T-helper 1 cell treated with Interleukin-12 subunit alpha and Interleukin-12 subunit beta and Interleukin-4 antibody, amounts not matched to agents 30 μg/mL and 1 μg/mL, for 36 hours (primary cell): Measurements from ENCODE around the gene GTPBP8.

ENCODE experiments used
- H3K27ac Mint-ChIP-seq: one replicate; pipeline ENCODE4 v1.8.0; 2021; ENCODE audit warnings: mild to moderate bottlenecking, mixed read lengths
- H3K27me3 Mint-ChIP-seq: one replicate; pipeline ENCODE4 v1.8.0; 2021; ENCODE audit warnings: low read depth, mixed read lengths
- H3K36me3 Mint-ChIP-seq: one replicate; pipeline ENCODE4 v1.8.0; 2021; ENCODE audit warnings: low read depth, mixed read lengths
- H3K4me1 Mint-ChIP-seq: one replicate; pipeline ENCODE4 v1.8.0; 2021; ENCODE audit warnings: low read depth, mixed read lengths
- H3K4me3 Mint-ChIP-seq: one replicate; pipeline ENCODE4 v1.8.0; 2021; ENCODE audit warnings: mild to moderate bottlenecking, moderate library complexity, mixed read lengths
- H3K9me3 Mint-ChIP-seq: one replicate; pipeline ENCODE4 v1.8.0; 2021; ENCODE audit warnings: mixed read lengths

Gene GTPBP8

DNA sequence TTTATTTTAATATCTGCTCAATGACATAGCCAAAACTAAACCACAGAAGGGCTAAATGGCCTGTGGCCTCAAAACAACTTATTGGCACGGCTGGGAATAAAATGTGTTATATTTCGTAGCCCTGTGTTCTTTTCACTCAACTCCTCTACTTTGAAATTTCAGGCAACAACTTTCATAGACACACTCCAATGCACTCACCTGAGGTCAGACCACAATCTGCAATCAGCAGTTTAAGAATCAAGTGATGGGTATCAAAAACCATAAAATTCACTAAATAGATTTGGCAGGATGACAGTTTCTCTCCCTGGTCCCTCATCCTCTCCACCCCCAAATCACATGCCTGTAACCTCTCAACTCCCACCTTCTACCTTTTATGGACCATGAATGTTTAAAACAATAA lies 13.8 kb upstream of the GTPBP8 start:
- Mint-ChIP-seq H3K9me3 (no peaks in the 10 kb centered on the region), H3K36me3 (peaks cover 8% of the 10 kb centered on the region), H3K27me3 (no peaks in the 10 kb centered on the region), H3K27ac (peak overlapping the region; percentile 20), H3K4me3 (peak overlapping the region; percentile 25), H3K4me1 (peaks cover 55% of the 10 kb centered on the region)

DNA sequence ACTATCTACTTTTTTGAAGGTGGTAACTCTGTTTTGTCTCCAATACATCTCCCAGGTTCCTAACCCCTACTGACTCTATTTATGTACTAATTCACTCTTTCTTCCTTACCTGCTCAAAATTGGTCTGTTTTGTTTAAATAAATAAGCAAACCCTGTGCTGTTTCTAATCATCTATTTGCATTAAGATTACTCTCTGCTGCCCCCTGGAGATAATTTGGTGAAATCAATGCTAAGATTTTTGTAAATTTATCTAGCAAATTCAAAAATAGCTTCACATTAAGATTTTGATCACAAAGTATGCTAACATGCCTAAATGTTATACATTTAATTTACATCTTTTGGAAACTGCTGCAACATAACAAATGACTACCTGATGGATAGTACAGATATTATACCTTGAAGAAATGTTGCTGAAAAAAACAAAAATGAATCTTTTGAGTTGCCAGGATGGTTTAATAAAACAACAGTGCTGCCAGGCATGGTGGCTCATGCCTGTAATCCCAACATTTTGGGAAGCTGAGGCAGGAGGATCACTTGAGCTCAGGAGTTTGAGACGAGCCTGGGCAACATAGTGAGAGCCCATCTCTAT lies 11.4 kb upstream of the GTPBP8 start:
- peaks cover 49% of the 10 kb centered on the region for H3K4me1 Mint-ChIP-seq
- peaks cover 8% of the 10 kb centered on the region for H3K36me3 Mint-ChIP-seq
- no peak overlapping the region for H3K27ac Mint-ChIP-seq
- no peak overlapping the region for H3K4me3 Mint-ChIP-seq
- no peaks in the 10 kb centered on the region for H3K27me3 Mint-ChIP-seq
- H3K9me3 Mint-ChIP-seq, result no peaks in the 10 kb centered on the region

DNA sequence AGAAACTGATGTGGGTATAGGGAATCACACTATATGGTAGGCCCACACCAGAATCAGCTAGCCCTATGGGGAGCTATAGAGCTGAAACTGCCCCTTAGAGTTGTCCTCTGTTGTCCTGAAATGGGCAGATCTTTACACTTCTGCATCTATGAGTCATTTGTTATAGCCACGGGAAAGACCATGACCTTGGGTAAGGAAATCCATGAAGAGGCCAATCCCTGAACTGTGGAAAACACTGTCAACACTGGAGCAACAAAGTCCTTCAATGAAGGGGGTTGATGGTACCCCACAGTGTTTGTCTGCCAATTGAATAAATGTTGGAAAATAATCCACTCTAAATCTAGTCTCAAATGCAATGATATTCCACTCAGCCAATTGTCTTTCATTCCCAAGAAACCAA lies 10.7 kb upstream of the GTPBP8 start:
- Mint-ChIP-seq H3K9me3 (no peaks in the 10 kb centered on the region), H3K4me1 (peaks cover 49% of the 10 kb centered on the region), H3K27me3 (no peaks in the 10 kb centered on the region), H3K4me3 (no peak overlapping the region), H3K27ac (no peak overlapping the region), H3K36me3 (peaks cover 8% of the 10 kb centered on the region)

DNA sequence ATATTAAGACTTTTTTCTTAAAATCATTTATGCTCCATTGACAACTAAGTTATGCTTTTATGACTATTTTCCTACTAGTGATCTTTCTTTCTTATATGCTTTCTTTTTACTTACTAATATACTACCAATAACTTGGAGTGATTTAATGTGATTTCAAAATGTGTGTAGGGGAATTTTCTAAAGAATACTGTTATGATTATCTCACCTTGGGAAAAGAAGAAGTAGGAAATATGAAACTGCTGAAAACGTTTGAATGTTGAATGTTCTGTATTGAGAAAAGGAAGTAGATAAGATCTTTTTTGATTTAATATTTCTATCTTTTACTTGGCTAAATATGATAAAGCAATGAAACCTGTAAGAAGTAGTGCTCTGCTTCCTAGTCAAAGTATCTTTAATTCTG lies 8.1 kb upstream of the GTPBP8 start:
- peaks cover 45% of the 10 kb centered on the region for H3K4me1 Mint-ChIP-seq

DNA sequence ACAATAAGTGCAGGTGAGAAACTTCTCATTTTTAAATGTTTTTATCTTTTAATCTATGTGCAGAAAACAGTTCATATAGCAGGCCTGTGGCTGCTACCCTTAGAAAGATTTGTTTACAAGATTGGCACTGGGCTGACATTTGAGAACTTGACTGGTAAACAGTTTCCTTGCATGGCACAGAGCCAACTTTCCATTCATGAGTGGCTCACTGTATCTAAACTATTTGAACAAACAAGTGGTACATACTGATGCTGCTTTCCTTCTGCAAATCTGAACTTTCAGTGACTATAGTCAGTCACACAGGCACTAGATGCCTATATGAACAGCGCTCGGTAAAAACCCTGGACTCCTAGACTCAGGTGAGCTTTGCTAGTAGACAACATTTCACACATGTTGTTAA lies 6.3 kb upstream of the GTPBP8 start:
- no peaks in the 10 kb centered on the region for H3K9me3 Mint-ChIP-seq
- no peaks in the 10 kb centered on the region for H3K27me3 Mint-ChIP-seq
- H3K4me1 Mint-ChIP-seq, result peaks cover 41% of the 10 kb centered on the region
- H3K36me3 Mint-ChIP-seq, result peaks cover 5% of the 10 kb centered on the region
- no peak overlapping the region for H3K27ac Mint-ChIP-seq
- H3K4me3 Mint-ChIP-seq, result no peak overlapping the region

More for the DNA sequence above, 8.1 kb upstream of the GTPBP8 start:
- Mint-ChIP-seq H3K27me3 (no peaks in the 10 kb centered on the region), H3K36me3 (peaks cover 5% of the 10 kb centered on the region), H3K4me3 (no peak overlapping the region), H3K27ac (no peak overlapping the region), H3K9me3 (no peaks in the 10 kb centered on the region)

DNA sequence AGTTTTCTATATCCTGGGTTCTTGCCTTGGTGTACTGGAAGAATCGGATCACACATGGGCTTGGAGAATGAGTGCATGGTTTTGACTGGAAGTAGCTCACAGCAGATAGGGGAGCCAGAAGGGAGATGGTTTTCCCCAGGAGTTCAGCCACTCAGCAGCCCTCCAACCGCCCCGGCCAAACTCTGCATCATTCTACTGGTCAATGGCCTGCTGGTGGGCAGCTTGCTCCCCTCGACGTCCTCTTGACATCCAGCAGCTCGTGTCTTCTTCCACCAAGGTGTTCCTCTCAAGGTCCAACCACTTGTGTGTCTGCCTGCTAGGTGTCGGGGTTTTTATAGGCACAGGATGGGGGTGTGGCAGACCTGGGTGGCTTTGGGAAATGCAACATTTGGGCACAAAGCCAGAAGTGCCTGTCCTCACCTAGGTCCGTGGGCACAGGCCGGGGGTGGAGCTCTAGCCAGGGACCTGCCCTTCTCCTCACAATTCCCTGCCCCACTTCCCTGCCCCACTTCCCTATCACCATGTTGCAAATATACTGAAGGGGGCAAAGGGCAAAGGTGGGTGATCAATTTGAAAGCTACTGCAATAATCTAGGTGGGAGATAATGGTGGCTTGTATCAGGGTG lies 3.0 kb upstream of the GTPBP8 start:
- Mint-ChIP-seq H3K4me1 (peaks cover 56% of the 10 kb centered on the region), H3K4me3 (no peak overlapping the region)

DNA sequence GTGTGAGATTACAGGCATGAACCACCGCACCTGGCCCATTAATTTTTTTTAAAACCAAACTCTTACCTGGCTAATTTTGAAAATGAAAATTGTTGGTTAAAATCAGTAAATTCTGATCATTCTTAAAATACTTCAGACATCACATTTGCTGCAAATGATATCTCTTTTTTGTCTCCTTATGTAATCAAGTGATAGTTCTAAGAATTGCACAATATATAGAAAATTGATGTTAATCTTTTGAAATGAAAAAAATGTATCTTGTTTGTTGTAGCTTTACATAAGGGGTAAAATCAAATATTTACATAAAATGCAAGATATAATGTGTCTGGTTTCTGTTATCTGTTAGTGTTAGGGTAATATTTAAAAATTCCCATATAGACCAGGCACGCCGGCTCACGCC lies 5.0 kb downstream of the GTPBP8 start:
- H3K4me3 Mint-ChIP-seq, result no peak overlapping the region
- no peak overlapping the region for H3K27ac Mint-ChIP-seq
- no peaks in the 10 kb centered on the region for H3K9me3 Mint-ChIP-seq
- H3K4me1 Mint-ChIP-seq, result peaks cover 61% of the 10 kb centered on the region
- H3K36me3 Mint-ChIP-seq, result peaks cover 43% of the 10 kb centered on the region
- no peaks in the 10 kb centered on the region for H3K27me3 Mint-ChIP-seq

More for the DNA sequence above, 3.0 kb upstream of the GTPBP8 start:
- Mint-ChIP-seq H3K36me3 (no peaks in the 10 kb centered on the region), H3K27me3 (no peaks in the 10 kb centered on the region), H3K9me3 (no peaks in the 10 kb centered on the region), H3K27ac (no peak overlapping the region)

DNA sequence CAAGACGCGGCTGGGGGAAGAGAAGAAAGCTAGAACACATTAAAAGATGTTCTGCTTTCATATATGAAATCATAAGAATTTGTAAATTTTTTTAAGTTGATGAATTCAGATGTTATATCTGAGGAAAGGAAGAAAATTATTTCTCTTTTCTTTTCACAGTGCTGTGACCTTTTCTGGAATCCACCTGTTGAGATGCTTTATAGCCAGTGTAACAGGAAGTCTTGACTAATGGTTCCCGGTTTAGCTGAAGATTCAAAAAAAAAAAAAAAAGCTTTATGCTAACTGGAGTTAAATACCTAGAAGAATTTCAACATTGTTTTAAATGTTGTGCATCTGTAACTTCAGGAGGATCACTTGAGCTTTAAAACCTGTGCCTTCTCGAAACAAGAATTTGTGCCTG lies 9.9 kb downstream of the GTPBP8 start:
- Mint-ChIP-seq H3K9me3 (no peaks in the 10 kb centered on the region), H3K36me3 (peaks cover 62% of the 10 kb centered on the region), H3K4me3 (no peak overlapping the region), H3K27me3 (no peaks in the 10 kb centered on the region), H3K4me1 (peaks cover 64% of the 10 kb centered on the region), H3K27ac (peak overlapping the region; percentile 79)

DNA sequence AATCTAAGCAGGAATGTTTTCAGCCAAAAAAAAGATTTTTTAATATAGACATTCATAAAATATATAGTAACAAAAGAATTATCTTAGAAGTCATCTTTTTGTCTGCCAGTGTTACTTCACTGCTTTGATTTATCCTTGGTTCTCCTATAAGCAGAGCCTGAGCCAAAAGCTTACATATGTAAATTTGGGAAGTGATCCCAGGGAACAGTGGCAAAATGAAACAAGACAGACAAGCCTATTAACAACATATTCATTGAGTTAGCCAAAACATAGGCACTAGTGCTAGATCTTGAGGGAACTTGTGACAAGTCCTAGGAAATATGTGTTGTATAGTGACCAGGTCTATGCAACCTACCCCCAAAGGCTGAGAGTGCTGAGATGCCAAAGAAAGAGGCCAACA lies 11.3 kb downstream of the GTPBP8 start:
- peak overlapping the region; percentile 81 for H3K27ac Mint-ChIP-seq
- H3K27me3 Mint-ChIP-seq, result no peaks in the 10 kb centered on the region
- peaks cover 69% of the 10 kb centered on the region for H3K36me3 Mint-ChIP-seq
- no peaks in the 10 kb centered on the region for H3K9me3 Mint-ChIP-seq
- H3K4me3 Mint-ChIP-seq, result no peak overlapping the region
- peaks cover 74% of the 10 kb centered on the region for H3K4me1 Mint-ChIP-seq

DNA sequence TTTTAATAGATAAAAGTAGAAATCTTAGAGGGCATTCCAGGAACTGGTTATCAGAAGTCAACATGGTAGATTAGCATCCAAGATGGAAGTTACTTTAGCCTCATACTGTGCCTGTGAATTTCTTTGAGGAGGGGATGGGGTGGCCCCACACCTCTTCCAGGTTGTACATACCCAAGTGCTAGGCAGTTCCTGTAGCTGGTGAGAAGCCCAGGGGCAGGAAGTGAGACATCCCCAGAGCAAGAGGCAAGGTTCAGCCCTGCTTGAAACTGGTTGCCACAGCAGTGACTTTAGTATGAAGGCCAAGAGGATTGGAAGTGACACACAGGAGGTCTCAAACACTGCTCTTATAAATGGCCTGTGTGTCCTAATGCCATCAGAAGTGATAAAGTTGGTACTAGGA lies 11.9 kb downstream of the GTPBP8 start:
- Mint-ChIP-seq H3K4me3 (peak overlapping the region; percentile 10), H3K4me1 (peaks cover 75% of the 10 kb centered on the region), H3K9me3 (no peaks in the 10 kb centered on the region), H3K27me3 (no peaks in the 10 kb centered on the region), H3K27ac (peak overlapping the region; percentile 81), H3K36me3 (peaks cover 69% of the 10 kb centered on the region)

DNA sequence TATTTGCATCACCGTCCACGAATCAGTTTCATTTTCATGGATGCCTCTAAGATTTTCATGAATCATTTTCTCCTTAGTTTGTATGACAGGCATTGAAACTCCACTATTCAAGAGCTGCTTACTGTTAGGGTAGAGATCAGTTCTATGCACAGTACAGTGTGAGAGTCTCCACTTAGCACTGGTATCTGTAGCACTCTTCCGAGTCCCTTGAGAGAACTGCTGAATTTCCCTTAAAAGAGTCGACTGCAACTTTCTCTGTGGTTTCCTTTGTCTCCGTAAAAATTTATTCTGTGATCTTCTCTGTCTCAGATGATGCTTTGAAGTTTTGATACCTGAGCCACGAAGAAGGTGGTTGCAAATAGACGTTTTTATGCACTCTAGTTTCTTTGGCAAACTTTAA lies 14.8 kb downstream of the GTPBP8 start:
- peaks cover 71% of the 10 kb centered on the region for H3K36me3 Mint-ChIP-seq
- peaks cover 71% of the 10 kb centered on the region for H3K4me1 Mint-ChIP-seq
- H3K27ac Mint-ChIP-seq, result peak overlapping the region; percentile 82
- H3K9me3 Mint-ChIP-seq, result no peaks in the 10 kb centered on the region
- no peaks in the 10 kb centered on the region for H3K27me3 Mint-ChIP-seq
- H3K4me3 Mint-ChIP-seq, result peak overlapping the region; percentile 56

DNA sequence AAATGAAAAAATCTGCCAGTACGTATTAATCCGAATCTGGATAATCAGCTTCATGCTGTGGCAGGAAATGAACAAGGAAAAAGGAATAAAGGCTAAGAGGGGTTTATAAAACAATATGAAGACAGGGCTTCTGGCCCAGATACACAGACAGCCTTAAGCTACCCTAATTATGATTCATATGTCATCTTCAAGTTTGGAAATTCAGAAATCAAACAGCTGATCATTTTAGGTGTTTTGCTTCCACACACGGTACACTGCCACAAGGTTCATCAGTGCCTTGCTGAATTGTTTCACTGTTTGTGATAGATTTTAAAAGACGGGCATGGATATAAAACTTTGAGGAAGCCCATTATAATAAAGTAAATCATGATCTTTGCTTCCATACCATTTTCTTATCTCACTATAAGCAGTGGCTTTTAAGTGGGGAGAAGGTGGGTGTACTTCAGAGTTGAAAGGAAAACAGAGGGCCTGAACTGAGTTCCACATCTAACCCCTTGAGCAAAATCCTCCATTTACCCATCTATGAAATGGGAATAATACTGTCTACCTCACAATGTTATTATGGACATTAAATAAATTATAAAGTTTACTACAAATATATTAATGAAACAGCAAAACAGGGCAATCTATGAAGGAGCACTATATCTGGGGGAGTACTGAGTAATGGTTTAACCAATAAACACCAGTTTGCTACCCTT lies 15.7 kb downstream of the GTPBP8 start:
- Mint-ChIP-seq H3K4me1 (peaks cover 67% of the 10 kb centered on the region), H3K27ac (peak overlapping the region; percentile 82), H3K27me3 (no peaks in the 10 kb centered on the region), H3K36me3 (peaks cover 72% of the 10 kb centered on the region), H3K9me3 (no peaks in the 10 kb centered on the region), H3K4me3 (peak overlapping the region; percentile 56)

DNA sequence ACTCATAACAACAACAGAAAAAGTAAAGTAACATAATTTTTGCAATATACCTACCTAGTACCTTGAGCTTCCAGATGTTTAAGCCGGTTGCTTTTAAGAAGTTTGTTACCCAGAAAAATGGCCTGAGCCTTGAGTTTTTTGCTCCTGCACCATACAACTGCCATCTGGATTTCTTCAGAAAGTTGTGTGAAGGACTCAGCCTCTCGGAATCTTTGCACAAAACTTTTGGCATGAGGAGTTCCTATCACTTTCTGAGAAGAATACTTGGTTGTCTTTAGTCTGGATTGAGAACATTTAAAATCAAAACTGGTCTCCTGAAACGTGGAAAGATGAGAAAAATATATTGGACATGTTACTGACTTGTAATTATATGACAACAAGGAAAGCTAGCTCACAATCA lies 17.3 kb downstream of the GTPBP8 start:
- Mint-ChIP-seq H3K4me3 (no peak overlapping the region), H3K36me3 (peaks cover 70% of the 10 kb centered on the region), H3K27me3 (no peaks in the 10 kb centered on the region), H3K9me3 (no peaks in the 10 kb centered on the region), H3K27ac (no peak overlapping the region), H3K4me1 (peaks cover 63% of the 10 kb centered on the region)

DNA sequence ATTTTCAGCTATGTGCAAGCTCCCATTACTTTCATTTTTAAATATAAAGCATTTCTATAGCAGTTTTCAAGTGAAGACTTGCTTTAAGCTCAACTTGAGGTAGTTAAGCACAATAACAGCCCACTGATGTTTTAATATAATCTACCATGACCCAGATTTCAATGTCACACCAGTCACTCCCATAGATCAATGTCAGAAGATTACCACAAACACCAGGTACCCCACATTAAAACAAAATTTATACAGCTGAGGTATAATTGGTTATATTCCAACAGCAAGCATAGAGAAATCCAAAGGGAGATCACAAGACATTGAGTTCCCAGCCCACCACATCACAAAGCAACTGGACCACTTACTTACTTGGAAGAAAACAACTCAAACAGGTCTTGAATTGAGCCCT lies 22.8 kb downstream of the GTPBP8 start:
- H3K27me3 Mint-ChIP-seq, result no peaks in the 10 kb centered on the region
- peaks cover 57% of the 10 kb centered on the region for H3K36me3 Mint-ChIP-seq
- peak overlapping the region; percentile 8 for H3K27ac Mint-ChIP-seq
- no peaks in the 10 kb centered on the region for H3K9me3 Mint-ChIP-seq
- peaks cover 57% of the 10 kb centered on the region for H3K4me1 Mint-ChIP-seq
- H3K4me3 Mint-ChIP-seq, result no peak overlapping the region

DNA sequence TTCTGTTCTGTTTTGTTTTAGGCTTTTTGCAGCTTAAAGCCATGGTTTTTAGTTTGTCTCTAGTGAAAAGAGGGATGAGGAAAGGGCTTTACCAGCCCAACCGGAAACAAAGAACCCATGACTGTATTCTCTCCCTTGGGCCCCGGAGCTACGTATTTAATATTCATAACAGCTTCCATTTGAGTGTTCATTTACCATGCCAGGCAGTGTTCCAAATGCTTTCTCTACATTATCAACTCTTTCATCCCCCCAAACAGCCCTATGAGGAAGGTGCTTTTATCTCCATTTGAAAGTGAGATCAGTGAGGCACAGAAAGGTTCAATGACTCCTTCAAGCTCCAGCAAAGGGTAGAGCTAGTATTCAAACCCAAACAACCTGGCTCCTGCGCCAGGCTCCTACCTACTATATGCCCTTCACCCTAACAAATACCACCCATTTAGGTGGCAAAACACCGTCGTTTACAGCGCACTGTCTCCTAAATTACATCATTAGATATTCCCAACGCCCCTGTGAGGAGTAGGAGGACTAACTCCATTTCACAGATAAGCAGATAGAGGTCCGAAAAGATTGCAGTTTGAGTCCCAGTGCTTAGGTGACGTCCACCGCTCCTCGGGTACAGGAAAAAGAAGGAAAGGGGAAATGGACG lies 27.9 kb downstream of the GTPBP8 start:
- H3K27me3 Mint-ChIP-seq, result no peaks in the 10 kb centered on the region
- H3K4me1 Mint-ChIP-seq, result peaks cover 42% of the 10 kb centered on the region
- H3K36me3 Mint-ChIP-seq, result peaks cover 27% of the 10 kb centered on the region
- H3K9me3 Mint-ChIP-seq, result no peaks in the 10 kb centered on the region
- H3K27ac Mint-ChIP-seq, result peak overlapping the region; percentile 86
- H3K4me3 Mint-ChIP-seq, result peak overlapping the region; percentile 90
